Smooth muscle cell (in vitro differentiated cells): ENCODE results near the gene RTCA. TPM values are rescaled to one million over a fixed set of nuclear protein-coding genes. Genes with fewer than 3 reads are reported as not detected.

ENCODE experiments used
- DNase-seq: peaks from one replicate; lab custom pipeline; 2025; ENCODE audit not compliant: unreplicated experiment; lab: John Stamatoyannopoulos, UW
- H2AFZ ChIP-seq: fragments of 200-600 bp; sonication (generic); 2 replicates; pipeline ENCODE4 v1.6.0; 2016; ENCODE audit warnings: antibody characterized with exemption, low read depth, mild to moderate bottlenecking
- H3F3A ChIP-seq: fragments of 200-600 bp; sonication (generic); 2 replicates; pipeline ENCODE4 v1.6.0; 2017; ENCODE audit warnings: antibody characterized with exemption, low read depth
- H3K27ac ChIP-seq: fragments of 200-600 bp; sonication (generic); 2 replicates; pipeline ENCODE4 v1.5.1; 2016; ENCODE audit warnings: low read depth, mild to moderate bottlenecking
- H3K27me3 ChIP-seq: fragments of 200-600 bp; sonication (generic); 2 replicates; pipeline ENCODE4 v1.6.1; 2016; ENCODE audit warnings: low read depth, mild to moderate bottlenecking
- H3K36me3 ChIP-seq: fragments of 200-600 bp; sonication (generic); 2 replicates; pipeline ENCODE4 v1.5.1; 2016; ENCODE audit warnings: low read depth
- H3K4me1 ChIP-seq: fragments of 200-600 bp; sonication (generic); 2 replicates; pipeline ENCODE4 v1.5.1; 2016; ENCODE audit warnings: low read depth
- H3K4me2 ChIP-seq: fragments of 200-600 bp; sonication (generic); 2 replicates; pipeline ENCODE4 v1.6.0; 2016; ENCODE audit warnings: mild to moderate bottlenecking
- H3K4me3 ChIP-seq: fragments of 200-600 bp; sonication (generic); 2 replicates; pipeline ENCODE4 v1.5.1; 2016; ENCODE audit warnings: mild to moderate bottlenecking
- H3K79me2 ChIP-seq: fragments of 200-600 bp; sonication (generic); 2 replicates; pipeline ENCODE4 v1.6.0; 2016; ENCODE audit warnings: low read depth, mild to moderate bottlenecking
- H3K9ac ChIP-seq: fragments of 200-600 bp; sonication (generic); 2 replicates; pipeline ENCODE4 v1.6.0; 2016; ENCODE audit warnings: low read depth
- H3K9me3 ChIP-seq: fragments of 200-600 bp; sonication (generic); replicated peaks from 2 replicates; pipeline ENCODE4 v1.5.1; 2016; ENCODE audit warnings: low read depth
- H4K20me1 ChIP-seq: fragments of 200-600 bp; sonication (generic); 2 replicates; pipeline ENCODE4 v1.6.0; 2016; ENCODE audit warnings: low read depth
- CTCF ChIP-seq: fragments of 200-600 bp; sonication (generic); IDR thresholded peaks from 2 replicates; pipeline ENCODE4 v1.5.1; 2017; ENCODE audit warnings: borderline replicate concordance, mild to moderate bottlenecking, antibody characterized with exemption; ENCODE audit not compliant: insufficient read depth, poor library complexity, severe bottlenecking
- WGBS: methylation state at CpG from one replicate; pipeline ENCODE4 v1.1.7; 2016; ENCODE audit warnings: low lambda C conversion rate; 5-methylcytosine and 5-hydroxymethylcytosine counted together
- polyA plus RNA-seq: library from polyadenylated mRNA; unstranded; fragments of >200 nt; fragmentation: Nextera tagmentation; extraction: Ambion mirVana; gene quantifications from 2 replicates; pipeline ENCODE4 v1.2.1, GENCODE V29; 2016
- total RNA-seq: library from RNA; depleted of rRNA; stranded (reverse); fragments of >200 nt; gene quantifications from 2 replicates; pipeline ENCODE4 v1.2.3, GENCODE V29; 2014

RTCA gene
- total RNA-seq (62.2 and 67.5 TPM in 2 replicates), polyA plus RNA-seq (51.7 and 53.2 TPM in 2 replicates)

GRCh38 chr1:100265931-100266740 is at the start of gene RTCA:
Gene RTCA, plus strand, starts transcription at chr1:100266216. Its CDS starts 160 bp downstream, at chr1:100266376.
- TF ChIP-seq CTCF = no peak
- H3K4me2 ChIP-seq = peak within 1 kb of the TSS; percentile 88

GRCh38 chr1:100217834-100218233 is 48.2 kb upstream of the RTCA start:
- no peaks in the 10 kb centered on the region for H3K4me1 ChIP-seq
- 91% methylated on average over 2 of the region's 2 CpGs for WGBS
- H3K9ac ChIP-seq = no peak overlapping the region
- TF ChIP-seq CTCF = no peak
- peaks cover 31% of the 10 kb centered on the region for H3K36me3 ChIP-seq
- no peak overlapping the region for H2AFZ ChIP-seq
- H3K79me2 ChIP-seq = no peaks in the 10 kb centered on the region
- H4K20me1 ChIP-seq = no peaks in the 10 kb centered on the region
- H3K4me3 ChIP-seq = no peak overlapping the region
- no peak overlapping the region for H3K27ac ChIP-seq
- H3K9me3 ChIP-seq = no peaks in the 10 kb centered on the region
- no peaks in the 10 kb centered on the region for H3F3A ChIP-seq
- no peak for DNase-seq
- H3K4me2 ChIP-seq = no peak overlapping the region
- H3K27me3 ChIP-seq = no peaks in the 10 kb centered on the region

More at GRCh38 chr1:100265931-100266740, at the start of gene RTCA:
- Histone ChIP-seq H3K4me3 (peak within 1 kb of the TSS; percentile 92), H3K4me1 (peaks cover 13% of the 10 kb centered on the region), H3K79me2 (peaks cover 53% of the 10 kb centered on the region), H3K9me3 (no peaks in the 10 kb centered on the region), H4K20me1 (peaks cover 4% of the 10 kb centered on the region), H3F3A (no peaks in the 10 kb centered on the region), H3K9ac (peak within 1 kb of the TSS; percentile 83), H3K27ac (peak within 1 kb of the TSS; percentile 80), H2AFZ (peak within 1 kb of the TSS; percentile 98), H3K27me3 (no peaks in the 10 kb centered on the region), H3K36me3 (peaks cover 23% of the 10 kb centered on the region)
- 1% methylated on average over 48 of the region's 53 CpGs for WGBS
- peak; percentile 73 for DNase-seq

- H3K36me3 ChIP-seq = peaks cover 22% of the 10 kb centered on the region
- H3F3A ChIP-seq = no peaks in the 10 kb centered on the region
- no peaks in the 10 kb centered on the region for H3K4me1 ChIP-seq
- DNase-seq = no peak
- H3K9ac ChIP-seq = no peak overlapping the region
- no peaks in the 10 kb centered on the region for H3K9me3 ChIP-seq
- H4K20me1 ChIP-seq = no peaks in the 10 kb centered on the region
- TF ChIP-seq CTCF = no peak
- WGBS = 90% methylated on average over 6 of the region's 6 CpGs
- H3K79me2 ChIP-seq = no peaks in the 10 kb centered on the region
- no peaks in the 10 kb centered on the region for H3K27me3 ChIP-seq
- H2AFZ ChIP-seq = no peak overlapping the region
- no peak overlapping the region for H3K4me3 ChIP-seq
- H3K4me2 ChIP-seq = no peak overlapping the region
- H3K27ac ChIP-seq = no peak overlapping the region
Measured at GRCh38 chr1:100219457-100219856, 46.6 kb upstream of the RTCA start.
